ENCODE results near the gene MINDY3.

The MINDY3 gene

GRCh38 chr10:15805395-15806058, 54.8 kb downstream of the MINDY3 start:
- DNase-seq (ENCODE audit: low read depth, low spot score), result no peak

- DNase-seq (ENCODE audit: low read depth, low spot score), result no peak
Observed at GRCh38 chr10:15804109-15804508, 56.2 kb downstream of the MINDY3 start.

- no peak for DNase-seq (ENCODE audit: low read depth, low spot score)
Observed at GRCh38 chr10:15802375-15802949, 57.8 kb downstream of the MINDY3 start.

DNA sequence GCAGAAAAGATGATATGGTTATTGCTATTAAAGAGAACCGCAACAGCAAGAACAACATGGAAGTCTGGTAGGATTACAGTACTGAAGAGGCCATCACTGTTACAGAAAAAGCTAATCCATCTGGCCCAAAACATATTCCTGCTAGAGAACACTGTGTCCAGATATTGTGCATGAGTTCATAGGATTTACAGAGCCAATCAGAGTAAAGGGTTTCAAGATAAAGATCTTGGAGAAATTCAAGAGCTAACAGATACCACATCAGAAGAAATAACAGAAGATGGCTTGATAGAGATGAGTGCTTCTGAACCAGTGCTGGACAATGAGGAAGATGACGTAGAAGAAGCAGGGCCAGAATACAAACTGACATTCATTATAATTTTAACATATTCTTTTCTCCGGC, 58.7 kb downstream of the MINDY3 start:
- no peak for DNase-seq (ENCODE audit: low read depth, low spot score)

DNA sequence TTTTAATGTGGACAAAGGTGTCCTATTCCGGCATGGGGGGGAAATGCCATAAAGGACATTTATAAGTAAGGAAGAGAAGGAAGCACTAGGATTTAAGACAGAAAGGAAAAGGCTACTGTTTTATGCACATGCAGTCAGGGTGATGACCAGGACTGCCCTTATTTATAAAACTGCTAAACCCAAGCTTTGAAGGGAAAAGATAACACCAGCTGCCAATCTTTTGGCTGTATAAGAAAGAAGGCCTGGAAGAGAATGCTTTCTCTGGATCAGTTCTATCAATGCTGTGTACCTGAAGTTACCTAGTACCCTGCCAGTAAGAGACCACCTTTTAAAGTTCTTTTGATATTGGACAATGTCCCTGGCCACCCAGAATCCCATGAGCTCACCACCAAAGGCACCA, 59.2 kb downstream of the MINDY3 start:
- DNase-seq (ENCODE audit: low read depth, low spot score), result no peak

GRCh38 chr10:15797346-15797745, 63.0 kb downstream of the MINDY3 start:
- no peak for DNase-seq (ENCODE audit: low read depth, low spot score)

- DNase-seq (ENCODE audit: low read depth, low spot score), result no peak
Observed at GRCh38 chr10:15796762-15797161, 63.5 kb downstream of the MINDY3 start.

DNA sequence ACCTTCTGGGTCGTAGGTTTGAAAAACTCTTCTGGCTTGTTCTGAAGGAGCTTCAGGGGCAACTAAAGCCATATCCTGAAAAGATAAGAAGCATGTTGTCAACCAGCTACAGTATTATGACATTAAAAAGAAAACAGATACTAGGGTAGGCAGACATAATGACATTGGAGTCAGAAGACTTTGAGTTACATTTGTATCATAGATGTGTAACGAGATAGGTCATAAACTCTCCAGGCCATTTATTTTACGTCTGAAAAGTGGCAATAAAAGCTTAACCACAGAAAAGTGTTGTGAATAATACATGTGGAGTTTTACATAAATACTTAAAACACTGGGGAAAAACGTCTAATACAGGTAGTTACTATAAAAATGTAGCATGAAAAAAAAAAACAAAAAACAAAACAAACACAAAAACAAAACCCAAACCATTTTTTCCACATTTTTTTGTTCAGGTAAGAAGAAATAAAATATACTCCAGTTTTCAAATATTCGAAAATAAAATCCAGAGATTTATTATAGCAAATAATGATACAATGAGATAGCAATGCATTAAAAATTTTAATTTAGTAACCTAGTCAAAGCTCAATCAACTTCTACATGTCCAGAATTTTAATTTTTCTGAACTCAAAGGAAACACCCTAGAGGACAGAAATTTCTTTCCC, 64.1 kb downstream of the MINDY3 start:
- DNase-seq (ENCODE audit: low read depth, low spot score), result no peak

GRCh38 chr10:15795036-15795792, 65.1 kb downstream of the MINDY3 start:
- no peak for DNase-seq (ENCODE audit: low read depth, low spot score)

- no peak for DNase-seq (ENCODE audit: low read depth, low spot score)
Observed at GRCh38 chr10:15794569-15794968, 65.7 kb downstream of the MINDY3 start.

GRCh38 chr10:15793664-15794063, 66.6 kb downstream of the MINDY3 start:
- DNase-seq (ENCODE audit: low read depth, low spot score), result no peak

DNA sequence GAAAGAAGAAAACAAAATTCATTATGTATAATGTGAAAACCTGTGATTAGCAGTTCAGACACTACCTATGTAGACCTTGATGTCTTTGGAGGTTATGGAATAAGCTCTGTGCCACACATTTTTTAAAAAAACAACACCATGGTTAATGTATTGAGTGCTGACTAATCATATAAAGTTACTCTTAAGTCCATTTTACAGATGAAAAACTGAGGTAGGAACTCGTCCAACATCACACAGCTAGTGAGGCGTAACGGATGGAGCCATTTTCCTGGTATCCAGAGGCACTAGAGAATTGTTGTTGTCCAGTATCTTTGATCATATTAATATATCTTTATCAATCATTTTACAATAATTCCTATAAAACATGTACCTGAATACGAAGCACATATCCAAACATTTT, 67.5 kb downstream of the MINDY3 start:
- no peak for DNase-seq (ENCODE audit: low read depth, low spot score)

GRCh38 chr10:15791816-15792524, 68.3 kb downstream of the MINDY3 start:
- DNase-seq (ENCODE audit: low read depth, low spot score), result no peak

GRCh38 chr10:15789793-15790525, 70.3 kb downstream of the MINDY3 start:
- no peak for DNase-seq (ENCODE audit: low read depth, low spot score)

DNA sequence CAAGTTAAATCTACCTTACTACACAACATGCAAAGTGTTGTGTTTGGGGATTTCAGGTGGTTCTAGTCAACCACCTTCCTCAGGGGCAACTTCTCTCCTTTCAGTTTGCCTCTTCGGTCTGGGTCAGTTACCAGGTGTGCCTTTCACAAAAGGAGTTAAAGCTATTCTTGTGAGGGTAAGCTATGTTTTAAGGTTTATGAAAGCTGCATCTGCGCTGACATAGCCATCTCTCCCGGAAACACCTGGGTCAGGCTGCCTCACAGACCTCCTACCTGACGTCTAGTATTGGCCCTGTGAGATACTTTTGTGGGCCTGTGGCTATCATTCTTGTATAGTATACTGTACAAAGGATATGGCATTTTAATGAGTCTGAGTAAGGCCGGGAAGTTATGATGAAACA, 72.9 kb downstream of the MINDY3 start:
- no peak for DNase-seq (ENCODE audit: low read depth, low spot score)

DNA sequence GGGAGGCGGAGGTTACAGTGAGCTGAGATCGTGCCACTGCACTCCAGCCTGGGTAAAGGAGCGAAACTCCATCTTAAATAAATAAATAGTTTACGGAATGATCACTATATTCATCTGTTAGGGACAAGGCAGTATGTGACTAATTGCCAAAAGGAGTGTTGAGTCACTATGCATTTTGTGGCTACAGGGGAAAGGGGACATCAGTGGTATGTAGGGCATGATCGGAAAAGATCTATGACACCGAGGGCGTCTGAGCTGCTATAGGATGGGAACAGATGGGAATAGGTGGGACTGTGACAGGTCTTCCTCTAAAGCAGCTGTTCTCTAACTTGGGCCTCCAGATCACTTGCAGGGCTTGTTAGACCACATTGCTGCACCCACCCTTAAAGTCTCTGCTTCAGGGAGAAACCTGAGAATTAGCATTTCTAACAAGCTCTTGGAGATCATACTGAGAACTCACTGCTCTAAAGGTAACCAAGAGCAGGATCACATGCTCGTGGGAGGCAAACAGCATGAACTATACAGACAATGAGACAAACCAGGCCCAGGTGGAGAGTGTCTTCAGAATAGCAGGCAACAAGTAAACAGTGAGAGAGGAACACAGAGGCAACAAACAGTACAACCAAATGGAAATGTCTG, 75.5 kb downstream of the MINDY3 start:
- no peak for DNase-seq (ENCODE audit: low read depth, low spot score)

DNA sequence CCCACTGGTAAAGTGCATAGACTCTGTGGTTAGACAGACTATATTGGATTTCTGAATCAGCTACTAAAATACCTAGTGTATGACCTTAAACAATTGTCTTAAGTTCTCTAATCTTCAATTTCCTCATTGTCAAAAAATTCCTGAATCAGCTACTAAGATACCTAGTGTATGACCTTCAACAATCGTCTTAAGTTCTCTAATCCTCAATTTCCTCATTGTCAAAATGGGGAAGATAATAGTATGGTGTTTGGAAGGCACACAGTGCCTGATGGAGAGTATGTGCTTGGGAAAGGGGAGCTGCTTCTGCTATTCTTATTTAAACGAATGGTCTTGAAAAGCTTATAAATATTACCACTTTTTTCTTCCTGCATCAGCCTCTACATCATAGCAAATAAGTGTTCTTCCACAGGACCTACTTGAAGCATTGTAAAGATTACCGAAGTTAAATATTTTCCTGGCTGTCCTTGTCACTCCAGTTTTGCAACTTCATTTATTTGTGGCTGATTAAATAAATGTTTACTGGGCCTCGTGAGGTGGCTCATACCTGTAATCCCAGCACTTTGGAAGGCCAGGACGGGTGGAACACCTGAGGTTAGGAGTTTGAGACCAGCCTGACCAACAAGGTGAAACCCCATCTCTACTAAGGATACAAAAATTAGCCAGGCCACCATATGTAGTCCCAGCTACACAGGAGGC, 76.2 kb downstream of the MINDY3 start:
- DNase-seq (ENCODE audit: low read depth, low spot score), result no peak

DNA sequence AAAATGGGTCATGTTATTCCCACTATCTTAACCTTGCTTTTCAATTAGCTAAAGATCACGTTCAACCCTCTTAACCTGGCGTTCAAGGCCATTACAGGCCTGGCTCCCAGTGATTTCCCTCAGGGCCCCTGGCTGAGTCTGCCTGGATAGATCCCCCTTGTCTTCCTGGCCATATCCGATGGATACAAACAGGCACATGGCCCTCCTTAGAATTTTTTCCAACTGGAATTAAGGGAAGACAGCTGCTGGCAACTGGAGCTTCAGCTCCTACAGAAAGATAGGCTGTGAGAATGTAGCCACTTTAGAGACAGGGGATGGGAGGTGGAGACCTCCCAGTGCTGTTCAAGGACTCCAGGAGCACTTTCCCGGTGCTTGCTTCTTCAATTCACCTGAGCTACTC, 77.5 kb downstream of the MINDY3 start:
- no peak for DNase-seq (ENCODE audit: low read depth, low spot score)

DNA sequence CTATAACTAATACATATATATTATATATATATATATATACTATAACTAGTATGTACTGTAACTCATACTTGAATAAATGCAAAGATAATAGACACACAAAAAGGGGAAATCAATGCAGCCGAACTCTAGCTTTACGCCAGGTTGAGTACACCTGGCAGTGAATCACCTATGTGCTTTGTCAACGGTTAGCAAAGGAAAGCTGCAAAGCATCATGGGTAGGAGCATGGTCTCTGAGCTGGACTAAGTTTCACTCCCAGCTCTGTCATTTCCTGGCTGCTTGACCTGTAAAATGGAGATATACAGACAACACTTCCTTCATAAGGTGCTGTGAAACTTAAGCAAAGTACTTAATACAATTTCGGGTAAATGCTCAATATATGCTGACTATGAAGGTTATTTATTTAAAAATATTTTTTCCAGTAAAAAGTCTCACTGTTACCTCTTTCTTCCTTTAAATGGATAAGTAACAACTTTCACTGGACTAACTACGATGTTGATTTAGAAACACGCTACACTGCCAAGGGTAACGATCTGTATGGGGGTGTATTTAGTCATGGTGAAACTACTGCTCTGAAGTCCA, 78.8 kb downstream of the MINDY3 start:
- no peak for DNase-seq (ENCODE audit: low read depth, low spot score)

Measured in activated naive CD8-positive, alpha-beta T cell treated with anti-CD3 and anti-CD28 coated beads, Interleukin-2, amount 50 U/mL, for 16 hours (primary cell).